LNCAP (cell line): Measurements from ENCODE around the gene MAB21L3.

Source experiments
- TF ChIP-seq, protein P1 (sequence below): fragments of 450-650 bp; IDR thresholded peaks from 2 replicates; pipeline ENCODE4 v1.5.1; 2017; ENCODE audit warnings: mild to moderate bottlenecking

The MAB21L3 gene

GRCh38 chr1:116144151-116144550, 33.0 kb downstream of the MAB21L3 start:
- TF ChIP-seq, protein P1, sequence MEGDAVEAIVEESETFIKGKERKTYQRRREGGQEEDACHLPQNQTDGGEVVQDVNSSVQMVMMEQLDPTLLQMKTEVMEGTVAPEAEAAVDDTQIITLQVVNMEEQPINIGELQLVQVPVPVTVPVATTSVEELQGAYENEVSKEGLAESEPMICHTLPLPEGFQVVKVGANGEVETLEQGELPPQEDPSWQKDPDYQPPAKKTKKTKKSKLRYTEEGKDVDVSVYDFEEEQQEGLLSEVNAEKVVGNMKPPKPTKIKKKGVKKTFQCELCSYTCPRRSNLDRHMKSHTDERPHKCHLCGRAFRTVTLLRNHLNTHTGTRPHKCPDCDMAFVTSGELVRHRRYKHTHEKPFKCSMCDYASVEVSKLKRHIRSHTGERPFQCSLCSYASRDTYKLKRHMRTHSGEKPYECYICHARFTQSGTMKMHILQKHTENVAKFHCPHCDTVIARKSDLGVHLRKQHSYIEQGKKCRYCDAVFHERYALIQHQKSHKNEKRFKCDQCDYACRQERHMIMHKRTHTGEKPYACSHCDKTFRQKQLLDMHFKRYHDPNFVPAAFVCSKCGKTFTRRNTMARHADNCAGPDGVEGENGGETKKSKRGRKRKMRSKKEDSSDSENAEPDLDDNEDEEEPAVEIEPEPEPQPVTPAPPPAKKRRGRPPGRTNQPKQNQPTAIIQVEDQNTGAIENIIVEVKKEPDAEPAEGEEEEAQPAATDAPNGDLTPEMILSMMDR = no peak

DNA sequence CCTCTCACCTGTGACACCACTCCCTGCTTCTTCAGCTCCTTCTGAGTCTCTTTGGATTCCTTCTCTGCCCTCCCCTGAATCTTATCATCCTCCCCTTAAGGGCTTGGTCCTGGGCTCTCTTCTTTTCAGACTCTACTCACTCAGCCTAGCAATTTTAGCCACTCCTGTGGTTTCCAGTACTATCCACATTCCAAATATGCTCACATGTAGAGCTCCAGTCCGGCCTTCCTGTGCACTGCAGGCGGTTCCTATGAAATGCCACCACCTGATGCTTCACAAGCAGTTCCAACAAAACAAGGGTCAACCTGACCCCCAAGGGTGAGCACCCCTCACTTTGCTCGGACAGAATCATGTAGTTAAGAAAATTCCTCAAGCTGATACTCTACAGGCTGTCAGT, 35.9 kb downstream of the MAB21L3 start:
- TF ChIP-seq, protein P1 = no peak

DNA sequence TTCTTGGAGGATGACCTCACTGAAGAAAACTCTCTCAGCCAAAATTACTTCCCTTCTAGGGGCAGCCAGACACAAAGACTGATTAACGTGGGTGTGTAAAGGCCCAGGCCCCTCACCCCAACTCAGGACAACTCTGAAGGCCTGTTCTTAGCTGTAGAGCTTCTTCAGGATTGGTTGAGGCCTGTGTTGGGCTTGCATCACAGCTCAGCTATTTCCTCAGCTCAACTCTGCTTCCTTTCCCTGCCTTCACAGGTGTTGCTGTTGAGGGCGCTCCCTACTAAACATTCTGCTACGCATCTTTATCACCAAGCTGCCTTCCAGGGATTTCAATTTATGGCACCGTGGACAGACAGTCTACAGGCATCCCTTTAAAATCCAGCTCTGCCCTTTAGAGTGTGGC, 36.8 kb downstream of the MAB21L3 start:
- TF ChIP-seq, protein P1 = no peak

- TF ChIP-seq, protein P1 = no peak
Observed at GRCh38 chr1:116148967-116149366, 37.8 kb downstream of the MAB21L3 start.

GRCh38 chr1:116150368-116150767, 39.2 kb downstream of the MAB21L3 start:
- TF ChIP-seq, protein P1 = no peak

DNA sequence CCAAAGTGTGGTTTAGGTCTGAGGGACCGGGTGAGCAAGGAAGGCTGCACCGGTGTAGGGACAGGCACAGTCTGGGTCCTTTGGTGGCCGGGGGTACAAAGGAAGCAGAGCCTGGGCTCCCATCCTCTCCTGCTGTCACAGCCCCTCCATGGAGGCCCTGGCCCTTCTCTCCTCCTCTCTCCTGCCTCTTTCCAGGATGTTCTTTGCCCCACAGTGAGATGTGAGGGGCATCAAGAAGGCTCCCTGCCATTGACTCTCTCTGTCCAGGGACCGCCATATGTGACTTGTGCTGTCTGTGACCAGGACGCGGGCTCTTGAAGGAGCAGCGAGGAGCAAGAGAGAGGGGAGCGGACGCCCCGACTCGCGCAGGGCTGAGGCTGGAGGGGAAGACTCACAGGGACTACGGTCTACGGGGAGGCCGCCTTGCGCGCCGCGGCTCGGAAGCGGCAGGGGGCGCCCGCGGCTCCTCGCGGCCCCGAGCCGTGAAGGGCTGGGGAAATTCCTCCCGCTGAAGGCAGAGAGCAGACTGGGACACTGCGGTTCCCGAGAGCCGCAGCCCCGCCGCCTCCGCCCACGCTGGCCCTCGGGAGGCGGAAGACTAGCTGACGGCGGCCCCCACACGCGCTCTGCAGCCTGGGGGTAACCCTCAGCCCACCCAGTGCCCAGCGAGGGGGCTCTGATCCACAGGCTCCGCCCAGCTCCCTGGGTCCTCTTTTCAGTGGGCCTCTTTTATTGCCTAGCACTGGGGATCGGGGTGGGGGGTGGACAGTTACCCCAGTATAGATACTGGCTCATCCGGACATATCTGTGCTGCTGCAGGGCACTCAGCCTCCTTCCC, 40.8 kb downstream of the MAB21L3 start:
- TF ChIP-seq, protein P1 = peak; percentile 95

- TF ChIP-seq, protein P1 = no peak
Observed at GRCh38 chr1:116152577-116152943, 41.4 kb downstream of the MAB21L3 start.
